Fibroblast of skin of abdomen (primary cell): Measurements from ENCODE around the gene C10orf71. TPM values are rescaled to one million over a fixed set of nuclear protein-coding genes. Genes with fewer than 3 reads are reported as not detected.

Experiments used
- DNase-seq: peaks from one replicate; pipeline ENCODE4 v3.0.0-alpha.2; 2013
- polyA plus RNA-seq, 2 experiments: library from polyadenylated mRNA; unstranded; fragments of 120-200 nt; gene quantifications; one replicate each; pipeline ENCODE4 v1.2.1, GENCODE V29; 2013; ENCODE audit not compliant: insufficient read length in 2 of 2

C10orf71 gene
- 0.05 TPM for polyA plus RNA-seq (2013, experiment 1 of 2; ENCODE audit: insufficient read length)
- polyA plus RNA-seq (2013, experiment 2 of 2; ENCODE audit: insufficient read length) = 0.04 TPM

DNA sequence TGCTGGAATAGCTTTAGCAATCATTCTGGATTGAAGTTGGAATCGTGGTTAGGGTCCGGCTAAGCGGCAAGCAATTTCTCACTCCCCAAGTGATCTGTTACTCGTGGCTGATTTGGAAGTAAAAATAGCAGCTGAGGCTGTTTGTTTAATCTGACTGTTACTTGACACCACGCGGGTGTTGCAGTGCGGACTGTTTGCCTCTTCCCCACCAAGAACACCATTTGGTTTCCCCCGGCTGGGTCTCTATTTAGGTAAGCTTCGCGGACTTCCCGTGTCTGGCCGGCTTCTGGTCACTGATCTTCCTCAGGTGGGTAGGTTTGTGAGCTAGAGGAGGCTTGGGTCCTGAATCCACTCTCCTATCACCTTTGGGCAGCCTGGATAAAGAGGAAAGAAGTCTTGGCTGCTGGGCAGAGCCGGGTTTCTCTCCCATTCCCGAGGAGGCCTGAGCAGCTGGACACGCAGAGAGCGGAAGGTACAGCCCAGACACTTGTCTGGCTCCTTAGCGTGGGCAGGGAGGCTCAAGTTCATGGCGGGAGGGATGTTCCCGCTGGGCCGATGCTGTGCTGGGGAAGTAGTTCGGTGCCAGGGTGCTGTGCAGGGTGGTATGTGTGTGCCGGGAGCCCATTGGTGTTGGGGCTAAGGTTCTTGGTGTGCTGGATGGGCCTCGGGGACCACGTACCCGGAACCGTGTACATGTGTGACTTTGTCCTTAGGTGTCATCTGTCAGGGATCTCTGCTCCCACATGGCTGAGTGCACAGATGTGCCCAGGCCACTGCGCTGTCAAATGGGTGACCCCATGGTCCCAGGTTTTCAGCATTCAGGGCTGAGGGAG, at the start of gene C10orf71:
Gene C10orf71, plus strand, starts transcription at position 188 of the 833 bp plus-strand sequence. CDS start 23,376 bp downstream, outside the sequence.
- no peak for DNase-seq

- DNase-seq = no peak
These were observed 46.5 kb upstream of the C10orf71 start for GRCh38 chr10:49252313-49253034.

DNA sequence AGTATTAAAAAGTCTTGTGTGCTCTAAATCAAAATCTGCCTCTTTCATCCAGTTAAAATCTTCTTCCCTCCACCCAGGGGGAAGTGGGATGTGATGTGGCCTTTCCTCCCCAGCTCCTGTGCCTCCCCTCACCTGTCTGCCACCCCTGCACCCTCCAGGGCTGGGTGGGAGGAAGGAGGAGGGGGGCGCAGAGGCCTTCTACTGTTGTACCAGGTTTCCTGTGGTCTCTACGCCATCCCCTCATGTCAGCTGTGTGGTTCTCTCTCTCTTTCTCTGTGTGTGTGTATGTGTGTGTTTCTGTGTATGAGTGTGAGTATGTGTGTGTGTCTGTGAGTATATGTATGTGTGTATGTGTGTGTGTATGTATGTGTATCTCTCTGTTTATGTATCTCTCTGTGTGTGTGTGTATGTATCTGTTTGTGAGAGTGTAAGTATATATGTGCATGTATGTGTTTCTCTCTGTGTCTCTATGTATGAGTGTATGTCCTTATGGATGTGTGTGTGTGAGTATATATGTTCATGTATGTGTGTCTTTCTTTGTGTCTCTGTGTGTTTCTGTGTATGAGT, 45.5 kb upstream of the C10orf71 start:
- no peak for DNase-seq

- no peak for DNase-seq
These were observed 44.8 kb upstream of the C10orf71 start for GRCh38 chr10:49254150-49254549.

DNA sequence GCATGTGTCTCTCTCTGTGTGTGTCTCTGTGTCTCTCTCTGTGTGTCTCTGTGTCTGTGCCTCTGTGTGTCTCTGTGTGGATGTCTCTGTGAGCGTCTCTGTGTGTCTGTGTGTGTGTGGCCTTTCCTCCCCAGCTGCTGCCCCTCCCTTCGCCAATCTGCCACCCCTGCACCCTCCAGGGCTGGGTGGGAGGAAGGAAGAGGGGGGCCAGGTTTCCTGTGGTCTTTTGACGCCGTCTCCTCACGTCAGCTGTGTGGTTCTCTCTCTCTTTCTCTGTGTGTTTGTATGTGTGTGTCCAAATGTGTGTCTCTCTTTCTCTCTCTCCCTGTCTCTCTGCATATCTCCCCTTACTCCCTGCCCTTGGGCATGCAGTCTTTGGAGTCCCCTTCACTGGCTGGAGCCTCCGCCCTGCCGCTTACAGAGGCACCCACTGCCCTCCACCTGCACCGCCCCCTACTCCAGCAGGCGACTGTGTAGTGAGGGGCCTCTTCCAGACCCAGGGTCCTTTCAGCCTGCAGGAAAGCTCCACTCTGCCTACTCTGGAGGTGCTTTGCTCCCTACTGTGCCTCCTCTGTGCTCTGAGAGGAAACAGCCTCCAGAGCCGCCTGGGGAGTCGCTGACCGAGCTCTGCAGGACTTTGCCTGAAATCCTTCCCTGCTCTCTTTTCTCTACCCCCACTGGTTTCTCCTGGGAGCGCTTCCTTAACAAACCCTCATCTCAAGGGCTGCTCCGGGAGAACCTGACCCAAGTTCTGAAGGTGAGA, 44.2 kb upstream of the C10orf71 start:
- no peak for DNase-seq

GRCh38 chr10:49255883-49256282, 43.1 kb upstream of the C10orf71 start:
- no peak for DNase-seq

DNA sequence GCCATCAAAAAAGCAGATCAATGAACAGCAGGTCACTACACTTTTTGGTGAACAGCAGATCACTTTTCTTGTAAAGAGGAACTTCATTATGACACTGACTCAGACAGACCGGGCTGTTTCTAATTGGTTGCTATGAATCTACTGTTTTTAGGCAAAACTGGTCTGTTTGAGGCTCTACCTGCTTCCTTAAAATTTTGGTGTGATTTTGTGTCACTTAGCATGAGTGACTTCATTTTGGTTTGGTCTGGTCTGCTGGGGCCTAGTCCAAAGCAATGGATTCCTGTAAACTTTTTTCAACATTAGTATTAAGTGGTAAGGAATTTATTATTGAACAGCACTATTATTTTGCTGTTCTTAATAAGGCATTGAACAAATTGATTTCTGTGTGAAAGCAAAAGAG, 41.8 kb upstream of the C10orf71 start:
- DNase-seq = no peak

DNA sequence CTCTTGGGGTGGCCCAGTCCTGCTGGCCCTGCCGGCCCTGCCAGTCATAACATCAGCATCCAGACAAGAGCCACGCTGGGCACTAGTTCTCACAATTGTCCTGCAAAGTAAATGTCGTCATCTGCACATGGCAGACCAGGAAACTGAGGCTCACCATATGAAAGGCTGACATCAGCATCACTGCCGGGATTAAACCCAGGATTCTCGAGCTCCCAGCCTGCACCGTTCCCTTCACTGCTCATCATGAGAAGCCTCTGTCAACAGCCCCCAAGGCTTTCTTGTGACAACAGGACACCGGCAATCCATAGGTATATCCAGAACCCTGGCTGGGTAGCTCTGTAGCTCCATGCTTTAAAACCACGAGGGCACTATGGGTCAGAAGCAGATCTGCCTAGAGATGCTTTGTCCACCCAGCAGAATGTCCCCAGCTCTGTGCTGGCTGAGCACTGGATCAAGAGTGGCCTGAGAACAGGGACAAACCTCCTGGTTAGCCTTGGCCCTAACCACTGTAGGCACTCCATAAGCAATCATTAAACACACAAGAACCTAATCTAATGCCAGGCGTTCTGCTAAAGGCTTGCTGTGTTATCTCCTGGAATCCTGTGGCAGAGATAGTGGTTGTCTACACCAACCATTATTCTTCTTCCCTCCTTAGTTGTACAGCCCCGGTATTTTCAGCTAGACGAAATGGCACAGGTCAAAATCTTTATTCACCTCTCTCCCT, 41.2 kb upstream of the C10orf71 start:
- DNase-seq = no peak

DNA sequence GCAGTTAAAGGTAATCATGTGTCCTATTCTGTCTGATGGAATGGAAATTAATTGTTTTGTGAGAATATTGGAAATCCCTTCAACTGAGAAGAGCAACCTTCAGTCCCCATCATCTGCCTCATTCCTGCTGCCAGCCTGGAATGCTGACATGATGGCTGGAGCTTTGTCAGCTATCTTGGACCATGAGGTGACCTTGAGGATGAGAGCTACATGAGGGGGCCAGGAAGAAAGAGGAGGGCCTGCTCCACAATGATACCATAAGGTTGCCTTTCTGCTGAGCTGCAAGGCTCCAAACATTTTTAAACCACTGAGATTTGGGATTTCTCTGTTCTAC, 40.7 kb upstream of the C10orf71 start:
- DNase-seq = no peak

GRCh38 chr10:49260644-49261296, 38.2 kb upstream of the C10orf71 start:
- no peak for DNase-seq

DNA sequence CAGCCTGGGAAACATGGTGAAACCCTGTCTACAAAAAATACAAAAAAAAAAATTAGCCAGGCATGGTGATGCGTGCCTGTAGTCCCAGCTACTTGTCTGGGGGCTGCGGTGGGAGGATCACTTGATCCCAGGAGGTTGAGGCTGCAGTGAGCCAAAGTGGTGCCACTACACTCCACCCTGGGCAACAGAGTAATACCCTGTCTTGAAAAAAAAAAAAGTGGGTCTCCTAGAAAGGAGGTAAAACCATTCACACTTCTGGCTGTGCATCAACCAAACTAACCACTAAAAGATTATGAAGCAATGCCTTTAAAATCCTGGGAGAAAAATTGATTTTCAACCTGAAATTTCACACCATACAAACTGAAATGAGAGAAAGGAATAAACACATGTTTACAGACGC, 35.4 kb upstream of the C10orf71 start:
- DNase-seq = no peak

GRCh38 chr10:49264177-49264677, 34.7 kb upstream of the C10orf71 start:
- DNase-seq = no peak

- DNase-seq = no peak
These were observed 33.1 kb upstream of the C10orf71 start for GRCh38 chr10:49265885-49266284.

GRCh38 chr10:49268185-49268584, 30.8 kb upstream of the C10orf71 start:
- no peak for DNase-seq

- no peak for DNase-seq
These were observed 29.4 kb upstream of the C10orf71 start for GRCh38 chr10:49269523-49269922.

DNA sequence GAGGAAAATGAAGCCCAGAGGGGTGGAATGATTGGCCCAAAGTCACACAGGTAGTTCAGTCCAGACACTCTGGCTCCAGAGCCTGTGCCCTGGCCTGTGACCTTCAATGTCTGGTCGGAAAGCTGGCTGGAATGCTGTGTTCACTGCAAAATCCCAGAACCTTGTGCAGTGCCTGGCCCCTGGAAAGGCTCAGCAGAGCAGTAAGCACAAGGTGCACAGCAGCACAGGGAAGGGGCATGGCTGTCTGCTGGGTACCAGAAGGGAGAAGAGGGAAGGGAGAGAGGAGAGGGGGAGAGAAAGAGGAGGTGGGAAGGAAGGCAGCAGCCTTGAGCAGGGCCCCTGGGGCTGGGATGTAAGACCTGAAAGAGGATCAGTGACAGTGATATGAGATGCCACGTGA, 28.4 kb upstream of the C10orf71 start:
- no peak for DNase-seq

DNA sequence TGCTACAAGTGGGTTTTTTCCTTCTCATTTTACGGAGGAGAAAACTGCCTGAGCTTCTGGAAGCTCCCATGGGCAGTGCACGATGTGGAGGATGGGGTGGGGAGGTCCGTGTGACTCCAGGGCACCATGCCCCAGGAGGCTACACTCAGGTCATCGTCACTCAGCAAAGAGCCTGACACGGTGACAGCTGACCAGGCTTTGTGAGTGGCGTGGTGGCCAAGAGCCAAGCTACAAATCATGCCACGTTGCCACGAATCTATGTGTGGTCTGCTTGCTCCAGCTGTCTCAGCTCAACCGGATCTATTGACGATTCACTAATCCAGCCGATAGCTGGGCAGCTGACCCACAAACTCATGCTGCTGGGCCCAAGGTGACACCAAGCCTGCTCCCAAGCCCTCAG, 27.6 kb upstream of the C10orf71 start:
- no peak for DNase-seq

- DNase-seq = peak; percentile 5
These were observed 26.5 kb upstream of the C10orf71 start for GRCh38 chr10:49272251-49273081.

DNA sequence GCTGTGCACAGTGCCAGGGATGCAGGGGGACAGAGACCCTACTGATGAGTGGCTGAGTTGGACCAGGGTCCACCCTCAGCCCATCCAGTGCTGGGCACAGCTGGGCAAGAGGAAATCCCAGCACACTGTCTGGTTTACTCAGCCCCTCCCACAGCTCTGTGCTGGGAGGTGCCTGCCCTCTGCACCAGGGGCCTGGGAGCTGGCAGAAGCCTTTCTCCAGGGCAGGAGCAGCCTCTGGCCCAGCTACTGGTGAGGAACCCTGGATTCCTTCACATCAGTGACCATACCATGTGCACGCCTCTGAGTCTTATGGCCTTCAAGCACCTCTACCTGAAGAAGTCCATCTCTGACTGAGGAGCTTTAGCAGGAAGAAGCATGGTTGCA, 25.9 kb upstream of the C10orf71 start:
- DNase-seq = no peak

GRCh38 chr10:49273626-49274025, 25.3 kb upstream of the C10orf71 start:
- DNase-seq = no peak
